ENCODE data around the gene AFTPH. TPM values are rescaled to one million over a fixed set of nuclear protein-coding genes. Genes with fewer than 3 reads are reported as not detected.

AFTPH gene
- polyA plus RNA-seq, 6 donors from 2014 or later, result 48.2 to 77.9 (median 57.2) TPM

DNA sequence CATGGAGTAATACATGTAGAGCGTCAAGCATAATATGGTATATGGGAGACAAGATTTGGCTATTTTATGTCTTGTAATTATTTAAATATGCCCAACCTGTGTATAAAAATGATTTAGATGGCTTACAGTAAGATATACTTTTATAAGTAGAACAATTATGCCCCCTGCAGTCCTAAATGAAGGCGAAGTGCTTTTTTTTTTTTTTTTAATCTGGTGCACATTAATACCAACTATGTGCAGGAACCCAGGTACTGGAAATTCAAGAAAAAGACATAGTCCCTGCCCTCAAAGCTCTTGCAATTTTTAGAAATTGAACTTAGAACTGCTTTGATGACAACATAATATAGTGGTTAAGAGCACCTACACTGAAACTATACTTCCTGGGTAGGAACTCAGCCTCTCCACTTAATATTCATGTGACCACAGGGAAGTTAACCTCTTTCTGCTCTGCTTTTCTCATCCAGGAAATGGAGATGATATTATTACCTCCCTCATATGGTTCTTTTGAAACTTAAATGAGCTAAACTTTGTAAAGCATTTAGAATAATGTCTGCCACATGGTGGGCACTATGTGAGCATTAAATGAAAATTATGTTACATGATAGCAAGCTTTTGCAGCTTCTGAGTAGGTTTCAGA is 38.1 kb downstream of the AFTPH start:
- ATAC-seq (ENCODE audit: low read depth in 2 of 2) (peak; percentile 55 to 62), DNase-seq (peak; percentile 39)
- H3K27me3 Mint-ChIP-seq, result no peaks in the 10 kb centered on the region
- no peak overlapping the region for H3K4me3 Mint-ChIP-seq
- H3K4me1 Mint-ChIP-seq, result peaks cover 23 to 42% (median 32%) of the 10 kb centered on the region in 3 donors
- no peaks in the 10 kb centered on the region for H3K9me3 Mint-ChIP-seq
- H3K27ac Mint-ChIP-seq, result no peak overlapping the region
- no peaks in the 10 kb centered on the region for H3K36me3 Mint-ChIP-seq

DNA sequence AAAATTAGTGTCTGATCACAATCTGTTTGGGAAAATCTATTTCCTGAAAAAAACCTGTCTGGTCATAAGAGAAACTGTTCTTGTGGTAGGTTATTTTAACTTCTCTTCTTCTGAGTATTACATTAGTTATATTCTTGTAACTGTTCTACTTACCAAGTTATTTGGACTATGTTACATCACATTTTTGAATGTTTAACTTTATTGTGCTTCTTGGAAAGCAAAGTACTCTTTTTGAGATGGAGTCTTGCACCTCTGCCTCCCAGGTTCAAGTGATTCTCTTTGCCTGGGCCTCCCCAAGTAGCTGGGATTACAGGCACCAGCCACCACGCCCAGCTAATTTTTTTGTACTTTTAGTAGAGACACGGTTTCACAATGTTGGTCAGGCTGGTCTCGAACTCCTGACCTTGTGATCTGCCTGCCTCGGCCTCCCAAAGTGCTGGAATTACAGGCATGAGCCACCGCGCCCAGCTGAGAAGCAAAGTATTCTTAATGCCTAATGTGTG is 39.4 kb downstream of the AFTPH start:
- Mint-ChIP-seq H3K4me1 (peaks cover 28 to 42% (median 32%) of the 10 kb centered on the region in 3 donors), H3K27me3 (no peaks in the 10 kb centered on the region), H3K9me3 (no peaks in the 10 kb centered on the region), H3K4me3 (no peak overlapping the region), H3K27ac (no peak overlapping the region), H3K36me3 (peaks cover 4 to 7% of the 10 kb centered on the region in 2 donors)
- ATAC-seq (ENCODE audit: low read depth in 2 of 2) (no peak), DNase-seq (no peak)

DNA sequence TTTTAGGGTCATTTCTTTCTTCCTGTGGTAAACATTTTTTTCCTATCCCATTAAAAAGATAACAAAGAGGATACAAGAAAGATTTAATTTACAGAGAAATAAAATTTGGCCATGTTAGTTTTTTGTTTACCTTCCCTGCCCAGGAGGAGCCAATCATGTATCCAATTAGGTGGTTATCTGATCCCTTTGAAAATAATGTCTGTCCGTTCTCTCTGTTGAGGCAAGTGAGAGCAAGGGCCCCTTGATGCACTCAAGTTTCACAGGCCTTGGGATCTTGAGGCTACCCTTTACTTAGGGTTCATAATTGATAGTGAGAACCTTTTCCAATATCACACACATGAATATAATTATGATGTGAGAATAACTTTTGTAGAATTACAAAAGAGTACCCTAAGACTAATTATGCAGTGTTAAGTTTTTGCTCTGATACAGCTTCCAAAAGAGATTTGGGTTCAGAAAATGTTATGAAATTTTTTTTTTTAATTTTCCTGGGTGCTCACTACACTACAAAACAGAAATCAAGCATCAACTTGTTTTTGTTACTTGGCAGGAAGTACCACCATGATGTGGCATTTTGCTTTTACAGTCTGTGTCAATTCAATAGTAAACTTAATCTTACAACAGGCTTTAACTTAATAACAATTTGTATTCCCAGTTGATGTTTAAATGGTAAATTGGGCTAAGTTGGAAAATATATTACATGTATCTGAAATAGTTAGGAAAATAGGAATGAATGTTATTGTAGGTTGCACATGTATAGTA is 42.0 kb downstream of the AFTPH start:
- DNase-seq, result no peak
- Mint-ChIP-seq H3K9me3 (no peaks in the 10 kb centered on the region), H3K27me3 (no peaks in the 10 kb centered on the region), H3K4me1 (peaks cover 19 to 30% (median 30%) of the 10 kb centered on the region in 3 donors), H3K36me3 (peaks cover 4 to 8% of the 10 kb centered on the region in 2 donors), H3K27ac (peak overlapping the region in 4 of 6 donors; percentile 11 to 79 (median 28)), H3K4me3 (no peak overlapping the region)
- ATAC-seq (ENCODE audit: low read depth in 2 of 2), result no peak

- Mint-ChIP-seq H3K9me3 (no peaks in the 10 kb centered on the region), H3K36me3 (peaks cover 8 to 9% of the 10 kb centered on the region in 2 donors), H3K27ac (no peak overlapping the region), H3K4me3 (no peak overlapping the region), H3K4me1 (peaks cover 19 to 23% (median 21%) of the 10 kb centered on the region in 3 donors), H3K27me3 (no peaks in the 10 kb centered on the region)
- ATAC-seq (ENCODE audit: low read depth in 2 of 2) (no peak), DNase-seq (no peak)
Observed at GRCh38 chr2:64567473-64567872, 43.3 kb downstream of the AFTPH start.

GRCh38 chr2:64568836-64569235 is 44.7 kb downstream of the AFTPH start:
- Mint-ChIP-seq H3K9me3 (no peaks in the 10 kb centered on the region), H3K36me3 (peaks cover 8 to 9% of the 10 kb centered on the region in 2 donors), H3K27me3 (no peaks in the 10 kb centered on the region), H3K4me3 (no peak overlapping the region), H3K4me1 (peaks cover 18 to 19% (median 19%) of the 10 kb centered on the region in 3 donors), H3K27ac (peak overlapping the region in 1 of 6 donors; percentile 79)
- ATAC-seq (ENCODE audit: low read depth in 2 of 2) (no peak), DNase-seq (no peak)

- Mint-ChIP-seq H3K27me3 (no peaks in the 10 kb centered on the region), H3K36me3 (peaks cover 9 to 14% of the 10 kb centered on the region in 2 donors), H3K4me1 (peaks cover 4 to 7% (median 6%) of the 10 kb centered on the region in 3 donors), H3K9me3 (no peaks in the 10 kb centered on the region), H3K4me3 (no peak overlapping the region), H3K27ac (peak overlapping the region in 5 of 6 donors; percentile 1 to 91 (median 28))
- no peak for DNase-seq
- ATAC-seq (ENCODE audit: low read depth in 2 of 2), result no peak
Observed at GRCh38 chr2:64574871-64575270, 50.7 kb downstream of the AFTPH start.

DNA sequence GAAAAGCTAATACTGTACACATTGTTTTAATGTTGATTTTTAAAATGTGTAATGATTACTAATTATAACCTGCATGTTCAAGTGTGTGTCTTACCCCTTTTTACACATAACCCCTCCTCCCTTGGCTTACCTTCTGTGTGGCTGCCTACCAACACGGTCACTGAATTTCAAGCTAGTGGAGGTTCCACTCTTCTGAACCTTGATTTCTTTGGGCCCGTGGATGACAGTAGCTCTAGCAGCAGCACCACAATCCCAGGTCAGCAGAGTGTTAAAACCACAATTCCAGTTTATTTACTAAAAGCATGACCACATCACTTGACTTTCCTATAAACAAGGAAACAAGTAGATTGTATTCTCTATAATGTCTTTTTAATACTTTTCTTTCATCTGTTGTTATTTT is 56.9 kb downstream of the AFTPH start:
- Mint-ChIP-seq H3K27me3 (no peaks in the 10 kb centered on the region), H3K9me3 (no peaks in the 10 kb centered on the region), H3K27ac (peak overlapping the region in 1 of 6 donors; percentile 66), H3K4me1 (peaks cover 0 to 4% (median 3%) of the 10 kb centered on the region in 3 donors), H3K4me3 (no peak overlapping the region), H3K36me3 (peaks cover 0 to 5% of the 10 kb centered on the region in 2 donors)
- ATAC-seq (ENCODE audit: low read depth in 2 of 2) (no peak), DNase-seq (no peak)

- H3K4me3 Mint-ChIP-seq, result no peak overlapping the region
- no peak for ATAC-seq (ENCODE audit: low read depth in 2 of 2)
- H3K36me3 Mint-ChIP-seq, result peaks cover 0 to 9% of the 10 kb centered on the region in 2 donors
- no peak for DNase-seq
- no peaks in the 10 kb centered on the region for H3K9me3 Mint-ChIP-seq
- peak overlapping the region in 4 of 6 donors; percentile 0 to 41 (median 24) for H3K27ac Mint-ChIP-seq
- H3K27me3 Mint-ChIP-seq, result no peaks in the 10 kb centered on the region
- peaks cover 6 to 10% (median 9%) of the 10 kb centered on the region in 3 donors for H3K4me1 Mint-ChIP-seq
Observed at GRCh38 chr2:64581777-64582539, 57.8 kb downstream of the AFTPH start.

DNA sequence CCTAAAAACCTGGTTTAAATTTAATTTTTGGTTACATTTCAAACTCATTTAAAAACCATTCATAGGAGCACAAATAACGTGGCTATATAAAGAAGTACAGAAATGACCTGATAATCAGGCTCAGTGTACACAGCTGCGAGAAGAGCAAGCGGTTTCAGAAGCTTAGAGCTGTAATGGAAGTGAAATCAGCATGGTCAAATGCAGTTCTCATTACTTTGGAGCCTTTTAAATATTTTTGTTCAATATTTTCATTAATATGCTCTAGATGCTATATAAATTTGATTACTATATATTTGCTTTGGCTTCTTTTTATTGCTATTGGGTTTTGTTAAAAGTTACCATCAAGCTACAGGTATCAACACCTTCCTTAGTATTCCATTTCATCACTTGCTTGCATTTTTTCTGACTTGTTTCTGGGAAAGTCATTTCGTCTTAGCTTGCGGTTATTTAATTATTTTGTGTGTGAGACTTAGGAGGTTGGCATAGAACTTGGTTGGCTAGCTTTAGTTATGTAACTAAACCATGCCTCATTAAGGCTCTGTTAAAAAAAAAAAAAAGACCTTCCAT is 58.7 kb downstream of the AFTPH start:
- no peak overlapping the region for H3K4me3 Mint-ChIP-seq
- ATAC-seq (ENCODE audit: low read depth in 2 of 2), result no peak

GRCh38 chr2:64586054-64586453 is 61.9 kb downstream of the AFTPH start:
- peaks cover 4 to 8% of the 10 kb centered on the region in 2 donors for H3K36me3 Mint-ChIP-seq
- H3K4me3 Mint-ChIP-seq, result no peak overlapping the region
- peaks cover 8 to 12% (median 11%) of the 10 kb centered on the region in 3 donors for H3K4me1 Mint-ChIP-seq
- no peaks in the 10 kb centered on the region for H3K9me3 Mint-ChIP-seq
- ATAC-seq (ENCODE audit: low read depth in 2 of 2) (no peak), DNase-seq (no peak)
- H3K27ac Mint-ChIP-seq, result peak overlapping the region in 2 of 6 donors; percentile 50 to 54
- H3K27me3 Mint-ChIP-seq, result no peaks in the 10 kb centered on the region

More for the DNA sequence above, 58.7 kb downstream of the AFTPH start:
- Mint-ChIP-seq H3K4me1 (peaks cover 8 to 12% (median 11%) of the 10 kb centered on the region in 3 donors), H3K27ac (peak overlapping the region in 2 of 6 donors; percentile 0 to 28), H3K9me3 (no peaks in the 10 kb centered on the region), H3K27me3 (no peaks in the 10 kb centered on the region), H3K36me3 (peaks cover under 1 to 6% of the 10 kb centered on the region in 2 donors)
- DNase-seq, result no peak

DNA sequence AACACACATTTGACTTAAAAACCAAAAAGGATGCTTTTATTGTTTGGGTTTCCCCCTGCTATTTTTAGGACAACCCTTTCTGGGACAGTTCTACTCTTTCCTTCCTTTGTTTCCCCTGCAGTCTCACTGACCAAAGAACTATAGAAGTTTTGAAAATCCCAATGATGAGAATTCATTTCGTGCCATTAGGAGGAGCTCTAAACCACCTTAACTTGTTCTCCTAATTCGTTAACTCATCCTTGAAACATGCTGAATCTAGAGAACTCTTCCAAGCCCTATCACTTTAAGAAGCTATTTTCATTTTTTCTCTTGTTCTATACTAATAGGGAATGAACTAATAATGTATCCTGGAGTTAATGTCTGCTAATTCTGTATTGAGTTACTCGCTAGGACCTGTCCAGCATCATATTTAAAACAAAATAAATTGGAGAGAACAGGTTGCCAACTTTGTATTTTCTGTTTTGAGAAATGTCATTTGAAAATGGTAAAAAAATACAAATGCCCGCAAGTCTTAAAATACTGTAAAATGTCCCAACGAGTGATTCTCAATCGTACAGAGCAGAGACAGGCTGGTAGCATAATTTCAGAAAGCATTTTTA is 62.9 kb downstream of the AFTPH start:
- Mint-ChIP-seq H3K4me1 (peaks cover 8 to 12% (median 11%) of the 10 kb centered on the region in 3 donors), H3K4me3 (no peak overlapping the region), H3K9me3 (no peaks in the 10 kb centered on the region), H3K27me3 (no peaks in the 10 kb centered on the region), H3K27ac (peak overlapping the region in 2 of 6 donors; percentile 1 to 58), H3K36me3 (peaks cover 4 to 14% of the 10 kb centered on the region in 2 donors)
- peak; percentile 35 for DNase-seq
- ATAC-seq (ENCODE audit: low read depth in 2 of 2), result peak; percentile 59 to 70

DNA sequence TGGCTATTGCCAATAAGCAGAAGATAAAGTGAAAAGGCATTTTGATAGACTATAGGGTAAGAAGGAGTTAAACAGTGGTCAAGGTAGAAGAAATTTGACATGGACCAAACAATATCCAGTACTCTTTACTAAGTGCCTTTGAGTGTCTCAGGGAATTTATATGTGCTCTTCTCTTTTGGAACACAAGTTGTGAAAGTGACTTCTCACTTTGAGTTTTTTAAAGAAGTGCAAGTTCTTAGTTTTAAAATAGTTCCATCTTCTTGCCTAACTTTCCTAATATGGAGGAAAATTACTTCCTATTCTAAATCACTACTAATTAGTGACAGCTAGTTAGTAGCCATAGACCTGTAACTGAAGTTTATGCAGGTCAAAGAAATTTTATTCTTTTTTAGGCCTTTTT is 63.4 kb downstream of the AFTPH start:
- ATAC-seq (ENCODE audit: low read depth in 2 of 2) (no peak), DNase-seq (no peak)
- H3K27ac Mint-ChIP-seq, result peak overlapping the region in 1 of 6 donors; percentile 70
- H3K36me3 Mint-ChIP-seq, result peaks cover 8 to 19% of the 10 kb centered on the region in 2 donors
- H3K9me3 Mint-ChIP-seq, result no peaks in the 10 kb centered on the region
- H3K4me1 Mint-ChIP-seq, result peaks cover 8 to 12% (median 11%) of the 10 kb centered on the region in 3 donors
- no peaks in the 10 kb centered on the region for H3K27me3 Mint-ChIP-seq
- H3K4me3 Mint-ChIP-seq, result no peak overlapping the region
